Posterior cingulate gyrus (tissue), 11 donors: Measurements from ENCODE around the gene NPTN.
"Not testable (repeated sequence)": the region's sequence is repeated elsewhere in the genome, so short reads cannot be mapped to it uniquely, and the experiment has no call there.

Experiments used
- DNase-seq, 10 donors: peaks; one replicate each; pipeline versions ENCODE4 v3.0.0 to v3.0.0-alpha.2; 2020 to 2021; ENCODE audit warnings: mixed read lengths in 3 of 10
- intact Hi-C: fragments of 100-400 bp; cut with DNase I; formaldehyde crosslinking; loops from one replicate; pipeline ENCODE4 v1.15.1; 2023

The NPTN gene

DNA sequence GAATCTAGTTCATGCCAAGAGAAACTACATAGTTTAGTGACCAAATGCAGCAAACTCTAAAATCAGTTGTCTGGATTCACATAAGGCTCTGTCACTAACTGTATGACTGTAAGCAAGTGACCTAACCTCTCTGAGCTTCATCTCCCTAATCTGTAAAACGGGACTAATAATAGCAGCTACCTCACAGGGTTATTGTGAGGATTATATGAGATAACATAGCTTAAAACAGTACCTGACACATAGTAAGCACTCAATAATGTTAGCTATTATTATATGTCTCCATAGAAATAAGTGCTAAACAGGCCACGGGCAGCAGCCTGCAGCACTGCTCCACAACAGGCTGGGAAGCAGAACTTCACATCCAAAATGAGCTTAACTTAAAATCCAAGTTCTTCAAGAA, 30.2 kb downstream of the NPTN start:
- no peak for DNase-seq
- intact Hi-C loops: no loop called here

DNA sequence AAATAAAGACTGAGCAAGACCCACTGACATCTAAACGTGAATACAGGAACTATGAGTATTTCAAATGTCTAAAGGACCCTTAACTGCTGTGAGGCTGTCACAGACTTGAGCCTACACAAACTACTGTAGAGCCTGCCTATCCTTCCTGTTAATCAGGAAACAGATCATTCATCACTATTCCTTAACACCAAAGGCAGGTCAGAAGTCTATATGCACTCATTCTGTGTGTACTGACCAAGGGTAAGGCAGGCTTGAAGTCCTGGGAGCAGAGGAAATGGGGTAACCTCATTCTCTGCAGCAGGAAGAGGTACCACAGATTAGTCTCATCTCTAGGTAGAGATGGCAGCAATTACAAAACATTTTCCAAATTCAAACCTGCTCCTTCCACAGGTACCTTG, 30.7 kb downstream of the NPTN start:
- intact Hi-C loops: no loop called here
- DNase-seq: no peak

DNA sequence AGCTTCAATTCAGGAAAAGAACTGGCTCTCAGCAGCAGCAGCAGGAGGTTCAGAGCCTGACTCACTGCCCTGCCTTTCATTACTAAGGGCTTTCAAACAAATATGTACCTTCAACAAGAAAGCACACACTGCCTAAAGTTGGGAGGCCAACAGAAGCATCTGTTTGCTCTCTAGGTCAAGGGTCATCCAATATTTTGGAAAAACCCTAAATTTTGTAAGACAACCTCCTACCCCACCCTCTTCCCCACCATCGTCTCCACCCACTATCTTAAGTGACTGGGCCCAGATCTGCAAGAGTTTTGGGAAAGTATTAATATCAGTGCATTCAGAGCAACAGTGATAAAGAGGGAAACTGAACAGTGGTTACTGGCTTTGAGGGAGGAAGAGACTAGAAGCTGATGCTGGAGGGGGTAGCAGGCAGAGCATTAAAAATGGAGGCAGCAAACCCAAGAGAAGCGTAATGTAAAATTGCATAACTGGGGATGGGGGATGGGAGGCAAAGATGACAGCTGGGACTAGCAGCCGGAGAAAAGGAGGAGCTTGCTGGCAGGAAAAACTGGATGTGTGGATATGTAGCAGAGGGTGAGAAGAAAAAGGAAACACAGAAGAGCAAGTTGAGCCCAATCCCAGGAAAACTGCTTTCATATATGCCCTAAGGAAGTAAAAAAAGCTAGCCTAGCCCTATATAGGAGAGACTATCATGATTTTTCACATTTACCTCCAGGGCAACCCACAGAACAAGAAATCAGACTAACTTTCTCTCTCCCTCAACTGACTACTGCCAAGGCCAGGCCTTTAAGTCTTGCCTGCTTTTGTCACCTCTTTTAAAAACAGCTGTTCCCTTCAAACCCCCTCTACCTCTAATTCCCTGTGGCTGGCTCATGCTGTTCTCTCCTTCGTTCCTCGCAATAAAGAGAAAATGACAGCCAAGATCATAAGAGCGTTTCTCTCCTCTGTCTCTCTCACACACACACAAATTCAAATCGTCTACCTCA, 31.4 kb downstream of the NPTN start:
- peak in 7 of 10 donors; percentile 15 to 78 (median 27) for DNase-seq
- intact Hi-C loops: no loop called here

DNA sequence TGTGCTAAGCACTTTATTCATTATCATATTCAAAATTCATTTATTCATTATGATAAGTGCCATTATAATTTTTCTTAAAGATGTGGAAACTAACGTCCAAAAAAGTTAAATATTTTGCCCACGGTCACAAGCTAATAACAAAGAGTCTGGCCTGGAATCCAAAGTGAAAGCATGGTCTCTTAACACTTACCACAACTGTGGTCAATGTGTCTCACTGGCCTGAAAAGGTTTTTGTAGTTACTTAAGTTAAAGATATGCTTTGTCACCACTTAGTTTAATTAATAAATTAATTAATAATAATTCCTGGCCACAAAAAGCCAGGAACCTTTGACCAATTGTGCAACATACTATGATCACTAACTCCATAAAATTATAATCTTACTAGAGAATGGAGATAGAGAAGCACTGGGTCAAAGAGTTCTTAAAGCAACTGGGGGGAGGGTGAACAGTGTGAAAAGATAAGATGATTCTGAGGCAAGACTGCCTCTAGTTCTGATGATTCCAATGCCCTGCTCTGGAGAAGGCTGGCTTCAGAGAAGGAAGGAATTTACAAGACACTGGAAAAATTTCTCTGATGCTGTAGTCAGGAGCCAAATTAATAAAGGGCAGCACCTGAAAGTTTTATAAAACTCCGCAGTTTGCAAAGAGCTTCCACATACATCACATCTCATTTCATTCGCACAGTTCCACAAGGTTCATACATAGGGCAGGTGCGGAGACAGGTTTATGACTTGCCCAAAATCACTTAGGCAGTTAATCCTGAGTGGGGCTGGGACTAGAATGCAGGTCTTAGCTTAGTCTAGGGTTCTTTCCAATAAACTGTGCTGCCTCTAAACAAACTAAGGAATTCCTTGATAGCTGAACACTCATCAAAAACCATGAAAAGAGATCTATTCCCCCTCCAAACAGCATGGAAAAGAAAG, 32.5 kb downstream of the NPTN start:
- no peak for DNase-seq
- intact Hi-C loops: no loop called here

DNA sequence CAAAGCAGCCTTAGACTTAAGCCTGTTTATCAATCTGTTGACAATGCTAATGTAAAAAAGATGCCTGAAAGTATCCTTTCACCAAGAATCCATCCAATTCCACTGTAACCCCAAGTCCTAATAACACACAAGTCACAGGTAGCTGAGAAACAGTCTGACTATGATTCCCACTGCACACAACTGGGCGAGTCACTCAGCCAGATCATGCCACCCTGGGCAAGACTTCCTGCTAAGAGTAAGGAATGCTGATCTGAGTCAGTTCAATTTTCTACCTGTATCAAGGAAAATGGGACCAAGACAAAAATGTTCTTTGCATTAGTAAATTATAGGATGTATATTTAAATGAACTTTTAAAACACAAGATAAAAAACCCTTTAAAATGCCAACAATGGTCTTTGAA, 33.3 kb downstream of the NPTN start:
- intact Hi-C loops: loop anchor here (5.0 kb wide), 1 partner anchor 32 kb away; the partner anchor contains the start of gene NPTN
- no peak for DNase-seq

DNA sequence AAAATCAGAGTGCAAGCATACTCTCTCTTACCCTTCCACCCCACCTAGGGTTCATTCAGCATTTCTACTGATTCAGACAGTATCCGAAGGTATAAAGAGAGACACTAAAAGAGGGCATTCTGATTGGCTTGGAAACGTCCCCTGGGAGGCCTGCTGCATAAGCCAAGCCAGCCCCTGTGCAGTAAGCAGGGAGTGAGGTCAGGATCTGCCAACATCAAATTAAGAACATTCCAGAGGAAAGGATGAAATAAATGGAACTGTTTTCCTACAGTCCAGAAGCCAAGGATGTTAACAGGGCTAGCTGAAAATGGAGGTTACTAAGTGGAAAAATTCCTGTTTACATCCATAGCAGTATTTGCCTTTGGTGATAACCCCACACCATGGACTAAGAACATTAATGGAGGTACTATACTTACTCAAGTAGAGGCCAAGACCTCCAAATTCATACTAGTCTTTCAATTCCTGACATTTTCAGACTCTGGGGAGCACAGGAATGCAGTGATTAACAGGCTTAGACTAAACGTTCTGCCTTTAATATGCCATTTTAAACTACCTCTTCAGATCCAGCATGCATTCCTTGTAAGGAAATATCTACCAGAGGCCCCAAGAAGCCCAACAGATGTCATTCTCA, 34.5 kb downstream of the NPTN start:
- intact Hi-C loops: loop anchor here (5.0 kb wide), 1 partner anchor 34 kb away; the partner anchor contains the start of gene NPTN

DNA sequence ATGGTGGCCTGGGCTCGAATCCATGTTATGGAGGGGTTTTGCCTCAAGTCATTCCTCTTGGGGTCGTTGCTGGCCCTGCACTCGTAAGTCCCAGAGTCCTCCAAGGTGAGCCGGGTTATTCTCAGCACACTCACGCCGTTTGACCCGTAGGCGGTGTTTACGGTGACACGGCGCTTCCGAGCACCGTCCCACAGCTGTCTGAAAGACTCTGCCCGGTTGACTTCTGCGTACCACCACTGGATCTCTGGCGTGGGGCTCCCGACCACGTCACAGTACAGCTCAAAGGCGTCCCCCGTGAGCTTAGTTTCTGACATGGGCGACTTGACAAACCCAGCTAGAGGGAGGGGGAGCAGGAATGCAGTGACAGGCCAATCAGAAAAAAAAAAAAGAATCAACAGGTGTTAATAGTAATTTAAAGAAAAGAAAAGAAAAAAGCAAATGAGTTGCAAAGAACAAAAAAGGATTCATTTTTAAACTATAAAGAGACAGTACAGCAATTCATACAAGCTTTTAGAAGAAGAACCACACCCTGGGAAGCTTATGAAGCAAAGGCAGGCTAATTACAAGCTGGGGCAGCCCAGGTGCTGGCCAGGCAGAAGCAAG, 36.1 kb downstream of the NPTN start:
- peak in 1 of 10 donors; percentile 66 for DNase-seq
- intact Hi-C loops: loop anchor here (5.0 kb wide), 1 partner anchor 35 kb away; the partner anchor contains the start of gene NPTN

More for the DNA sequence above, 34.5 kb downstream of the NPTN start:
- DNase-seq: no peak

DNA sequence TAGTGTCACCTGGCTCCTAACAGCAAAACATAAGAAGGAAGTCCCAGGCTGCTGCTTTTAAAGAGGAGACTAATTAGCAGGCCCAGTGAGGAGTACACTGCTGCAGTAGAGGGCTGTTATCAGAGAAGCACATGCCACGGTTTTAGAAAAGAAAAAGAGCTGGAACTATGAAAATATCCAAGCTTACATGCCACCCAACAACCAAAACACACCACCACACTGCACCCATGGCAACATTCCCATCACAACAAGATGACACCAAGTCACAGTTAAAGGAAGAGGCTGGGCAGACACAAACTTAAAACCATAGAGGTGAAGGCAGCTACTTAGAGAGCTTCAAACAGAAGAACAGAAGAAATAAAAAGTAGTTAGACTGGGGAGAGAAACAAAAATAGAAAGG, 37.0 kb downstream of the NPTN start:
- intact Hi-C loops: loop anchor here (5.0 kb wide), 1 partner anchor 36 kb away; the partner anchor contains the start of gene NPTN
- DNase-seq: no peak

DNA sequence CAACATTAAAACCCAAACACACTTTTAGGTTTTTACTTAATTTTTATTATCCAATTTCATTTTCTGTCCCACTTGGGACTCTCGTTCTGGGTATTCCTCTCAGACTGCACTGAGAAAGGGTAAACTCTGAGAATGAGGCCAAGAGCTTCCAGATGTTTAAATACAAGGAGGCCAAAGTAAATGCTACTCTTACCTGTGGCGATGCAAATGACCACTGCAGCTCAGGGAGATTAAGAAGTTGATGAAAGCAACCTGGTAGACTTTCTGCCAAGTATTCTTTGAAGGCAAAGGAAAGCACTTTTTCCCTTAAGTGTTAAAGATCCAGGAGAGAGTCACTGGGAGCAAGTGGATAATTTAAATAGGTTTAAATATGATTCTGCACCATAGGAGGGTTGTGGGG, 39.1 kb downstream of the NPTN start:
- intact Hi-C loops: no loop called here
- DNase-seq: no peak

DNA sequence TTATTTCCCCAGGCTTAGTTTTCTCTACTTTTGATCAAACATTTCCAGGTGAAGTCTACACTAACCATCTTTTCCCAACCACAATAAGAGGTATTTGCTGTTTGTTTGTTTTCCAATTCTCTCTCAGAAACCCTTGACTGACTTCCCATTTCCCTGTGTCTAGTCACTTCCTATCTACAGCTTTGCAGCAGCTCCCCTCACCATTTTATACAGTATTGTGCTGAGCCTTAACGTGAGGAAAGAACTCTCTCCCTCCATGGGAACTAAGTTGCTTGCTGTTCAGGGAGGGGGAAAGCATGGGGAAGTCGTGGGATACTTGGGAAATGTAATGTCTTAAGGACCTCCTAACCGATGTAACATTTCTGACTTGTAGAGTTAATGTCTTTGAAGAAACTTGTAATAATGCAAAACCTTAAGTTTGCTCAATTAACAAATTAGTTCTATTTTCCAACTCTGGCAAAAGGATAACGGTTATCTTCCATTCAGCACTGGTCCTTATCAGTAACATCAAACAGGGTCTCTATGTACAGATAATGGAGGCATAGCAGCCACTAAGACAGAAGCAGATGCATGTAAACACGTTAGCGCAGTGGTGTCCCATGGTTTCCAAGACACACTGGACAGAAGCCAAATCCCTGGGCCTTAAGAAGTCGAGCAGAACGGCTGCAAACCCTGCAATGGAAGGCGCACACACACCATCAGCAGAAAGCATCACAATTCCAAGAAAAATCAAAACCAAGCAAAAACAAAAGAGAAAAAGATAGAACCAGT, 39.7 kb downstream of the NPTN start:
- DNase-seq: no peak
- intact Hi-C loops: no loop called here

DNA sequence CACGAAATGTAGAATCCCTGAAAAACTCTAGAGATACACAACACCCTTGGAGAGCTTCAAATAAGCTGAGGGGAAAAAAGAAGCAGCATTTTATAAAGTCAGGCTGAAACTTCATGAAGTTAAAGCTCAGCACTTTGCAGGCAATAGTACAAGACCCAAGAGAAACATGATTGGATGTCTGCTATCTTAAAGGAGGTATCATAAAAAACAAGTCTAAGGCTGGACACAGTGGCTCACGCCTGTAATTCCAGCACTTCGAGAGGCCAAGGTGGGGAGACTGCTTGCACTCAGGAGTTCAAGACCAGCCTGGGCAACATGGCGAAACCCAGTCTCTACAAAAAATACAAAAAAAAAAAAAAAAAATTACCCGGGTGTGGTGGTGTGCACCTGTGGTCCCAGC, 42.9 kb downstream of the NPTN start:
- intact Hi-C loops: no loop called here
- DNase-seq: no peak

DNA sequence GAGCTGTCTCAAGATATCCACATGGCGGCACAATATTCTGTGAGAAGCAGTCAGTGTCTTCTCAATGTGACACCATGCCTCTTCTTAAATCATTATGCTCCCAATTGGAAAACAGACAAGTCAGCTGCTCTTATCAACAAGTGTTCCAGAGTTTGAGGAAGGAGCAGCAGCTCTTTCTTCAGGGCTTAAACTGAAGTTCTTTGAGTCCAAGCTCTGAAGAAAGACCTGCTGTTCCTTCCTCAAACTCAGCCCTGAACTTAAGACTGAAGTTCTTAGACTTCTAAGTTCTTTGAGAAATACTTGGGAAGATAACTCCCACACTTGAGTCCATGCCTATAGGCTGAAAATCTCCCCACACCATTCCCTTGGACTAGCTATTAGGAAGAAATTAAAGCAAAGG, 43.4 kb downstream of the NPTN start:
- no peak for DNase-seq
- intact Hi-C loops: no loop called here

DNA sequence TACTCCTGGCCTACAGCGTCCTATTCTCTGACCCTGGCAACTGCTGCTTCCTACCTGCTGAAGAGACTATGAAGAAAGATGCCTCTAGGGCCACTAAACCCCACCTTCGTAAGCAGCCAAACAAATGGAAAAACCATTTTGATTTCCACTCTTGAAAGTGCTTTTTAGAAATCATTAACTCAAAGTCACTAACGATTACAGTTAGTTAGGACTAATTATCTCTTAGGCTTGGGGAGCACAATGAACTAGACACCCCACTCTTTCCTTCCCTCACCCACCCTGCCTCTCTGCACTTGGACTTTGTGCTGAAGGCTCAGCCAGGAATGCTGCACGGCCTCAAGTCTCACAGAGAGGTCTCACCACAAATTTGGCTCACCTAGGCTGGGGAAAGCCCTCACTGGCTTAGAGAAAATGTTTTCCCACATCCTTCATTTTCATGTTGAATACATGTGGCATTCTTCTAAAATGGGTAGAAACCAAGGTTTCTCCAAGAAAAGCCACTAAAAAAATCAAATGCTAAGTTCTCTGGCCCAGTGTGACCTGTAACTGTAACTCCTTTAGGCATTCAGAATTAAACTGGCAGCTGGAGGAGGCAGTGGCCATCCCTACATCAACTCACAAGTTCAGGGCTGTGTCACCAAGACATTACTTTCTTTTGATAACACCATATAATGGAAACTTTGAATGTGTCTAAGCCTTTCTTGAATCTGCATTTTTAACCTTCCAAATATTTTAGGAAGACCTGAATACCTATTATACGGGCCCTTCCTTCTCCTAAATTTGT, 47.1 kb downstream of the NPTN start:
- intact Hi-C loops: no loop called here
- no peak for DNase-seq

DNA sequence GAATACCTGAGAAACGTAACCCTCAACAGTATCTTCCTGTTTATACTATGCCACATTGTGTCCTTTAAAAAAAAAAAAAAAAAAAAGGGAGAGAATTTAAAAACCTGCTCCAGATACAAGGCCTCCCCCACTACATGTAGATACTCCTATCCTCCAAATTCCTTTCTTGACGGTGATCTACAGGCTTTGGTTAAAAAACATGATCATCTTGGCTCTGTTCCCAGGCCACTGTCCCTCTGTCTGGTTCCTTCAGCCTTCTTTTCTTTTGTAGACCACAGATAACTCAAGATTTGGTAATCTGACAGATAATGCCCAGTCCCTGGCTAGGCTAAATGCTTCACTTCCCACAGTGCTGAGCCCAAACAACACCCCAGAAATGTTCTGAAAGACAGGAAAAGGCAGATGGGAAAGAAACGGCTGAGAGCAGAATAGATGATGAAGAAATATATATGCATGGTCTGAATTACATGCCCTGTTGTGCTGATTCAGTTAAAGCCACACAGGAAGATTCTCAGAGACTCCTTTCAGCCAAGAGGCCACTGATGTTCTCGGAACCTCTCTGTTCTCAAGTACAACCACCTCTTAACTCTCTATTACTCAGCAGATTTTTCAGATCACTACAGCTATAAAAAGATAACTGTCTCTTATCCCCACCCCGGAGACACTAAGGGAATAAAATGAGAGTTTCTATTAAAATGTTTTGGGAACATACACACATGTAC, 48.3 kb downstream of the NPTN start:
- no peak for DNase-seq
- intact Hi-C loops: no loop called here

DNA sequence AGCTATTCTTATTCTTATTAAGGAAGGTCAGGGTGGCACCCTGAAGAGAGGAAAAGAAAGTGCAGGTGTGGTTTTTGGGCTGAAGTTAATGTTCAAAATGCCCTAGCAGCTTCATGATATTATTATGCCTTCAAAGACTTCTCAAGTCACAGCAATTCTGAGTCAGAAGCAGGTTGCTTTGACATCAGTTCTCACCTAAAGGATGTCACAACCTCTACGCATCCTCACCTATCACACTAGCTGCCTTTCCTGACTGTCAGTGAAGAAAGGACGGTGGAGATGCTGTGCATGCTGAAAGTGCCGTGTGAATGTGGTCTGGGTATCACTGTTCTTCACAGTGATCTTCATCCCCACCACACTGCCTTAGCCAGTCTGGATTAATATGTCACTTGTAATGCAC, 49.6 kb downstream of the NPTN start:
- DNase-seq: no peak
- intact Hi-C loops: no loop called here

DNA sequence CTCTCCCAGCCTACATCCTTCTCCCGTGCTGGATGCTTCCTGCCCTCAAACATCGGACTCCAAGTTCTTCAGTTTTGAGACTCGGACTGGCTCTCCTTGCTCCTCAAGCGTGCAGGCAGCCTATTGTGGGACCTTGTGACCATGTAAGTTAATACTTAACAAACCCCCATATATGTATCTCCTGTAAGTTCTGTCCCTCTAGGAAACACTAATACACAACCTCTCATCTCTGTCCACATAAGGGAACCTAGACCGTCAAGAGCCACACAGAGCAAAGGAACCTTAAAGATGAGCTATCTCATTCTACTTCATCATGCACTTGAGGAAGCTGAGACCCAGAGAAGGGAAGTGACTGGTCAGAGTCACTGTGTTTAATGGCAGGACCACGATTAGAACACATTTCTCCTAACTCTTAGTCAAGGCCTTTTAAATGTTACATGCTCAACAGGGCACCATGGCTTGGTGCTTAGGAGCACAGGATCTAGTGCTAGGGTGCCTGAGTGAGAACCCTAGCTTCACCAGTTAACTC, 50.3 kb downstream of the NPTN start:
- DNase-seq: no peak
- intact Hi-C loops: no loop called here

DNA sequence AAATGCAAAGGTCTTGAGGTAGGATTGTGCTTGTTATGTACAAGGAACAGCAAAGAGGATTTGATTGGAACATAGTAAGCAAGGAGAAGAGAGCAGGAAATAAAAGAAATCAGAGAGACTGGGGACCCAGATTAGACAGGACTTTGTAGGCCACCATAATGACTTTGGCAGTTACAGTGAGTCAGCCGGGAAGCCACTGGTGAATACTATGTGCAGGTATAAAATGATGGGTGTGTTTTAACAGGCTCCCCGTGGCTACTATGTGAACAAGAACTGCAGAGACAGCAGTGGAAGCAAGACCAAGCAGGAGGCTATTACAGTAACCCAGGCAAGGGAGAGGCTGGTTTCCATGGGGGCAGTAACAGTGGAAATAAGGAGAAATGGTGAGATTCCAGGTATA, 55.2 kb downstream of the NPTN start:
- intact Hi-C loops: no loop called here
- DNase-seq: no peak

DNA sequence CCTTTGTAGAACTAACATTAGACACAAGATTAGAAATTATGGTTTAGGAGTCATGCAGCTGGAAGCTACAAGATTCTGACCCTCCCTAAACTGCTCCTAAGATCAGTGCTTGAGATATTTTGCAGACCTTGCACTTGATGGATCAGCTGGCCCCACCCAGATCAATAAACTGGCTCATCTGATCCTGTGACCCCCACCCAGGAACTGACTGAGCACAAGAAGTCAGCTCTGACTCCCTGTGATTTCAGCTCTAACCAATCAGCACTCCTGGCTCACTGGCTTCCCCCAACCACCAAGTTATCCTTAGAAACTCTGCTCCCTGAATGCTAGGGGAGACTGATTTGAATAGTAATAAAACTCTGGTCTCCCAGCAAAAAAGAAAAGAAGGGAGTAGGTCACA, 55.6 kb downstream of the NPTN start:
- DNase-seq, intact Hi-C loops: not testable (repeated sequence)
